Measurements from ENCODE around the gene SIGLEC5. TPM values are rescaled to one million over a fixed set of nuclear protein-coding genes. Genes with fewer than 3 reads are reported as not detected.

Gene SIGLEC5
- total RNA-seq, 1 donor from 2014 or later: not detected

DNA sequence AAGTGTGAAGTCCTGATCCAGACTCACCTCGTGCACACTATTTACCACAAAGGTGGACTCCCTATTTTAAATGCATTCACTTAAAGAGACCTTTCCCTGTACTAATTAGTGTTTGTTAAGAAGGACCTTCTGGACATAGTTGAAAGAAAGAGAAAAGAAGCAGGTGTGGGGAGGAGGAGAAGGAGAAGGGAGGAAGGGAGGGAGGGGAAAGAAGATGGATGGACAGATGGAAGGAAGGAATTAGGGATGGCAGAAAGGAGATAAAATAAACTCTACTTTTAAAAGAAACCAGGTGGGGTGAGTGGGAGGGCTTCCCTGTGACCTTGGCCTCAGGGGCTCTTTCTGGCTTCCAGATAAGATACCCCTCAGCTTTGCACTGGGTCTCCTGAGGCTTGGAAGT is 37.7 kb downstream of the SIGLEC5 start:
- no peak overlapping the region for H3K4me2 ChIP-seq (ENCODE audit: low read length)
- peaks cover 18% of the 10 kb centered on the region for H3K36me3 Mint-ChIP-seq (ENCODE audit: low read depth, unreplicated experiment)
- no peak for DNase-seq (ENCODE audit: low read depth)
- no peaks in the 10 kb centered on the region for H3K79me2 ChIP-seq (ENCODE audit: insufficient read depth, low read length)
- H3K9me3 ChIP-seq (ENCODE audit: insufficient read depth, low read depth, low read length): peaks cover 17% of the 10 kb centered on the region
- H3K4me1 ChIP-seq (ENCODE audit: insufficient read depth, low read length): no peaks in the 10 kb centered on the region
- FAIRE-seq: no peak
- H3K4me3 Mint-ChIP-seq (ENCODE audit: unreplicated experiment): peak overlapping the region; percentile 6
- no peak overlapping the region for H2AFZ ChIP-seq (ENCODE audit: low read depth, low read length)
- H3K27ac Mint-ChIP-seq (ENCODE audit: unreplicated experiment): no peak overlapping the region
- H3K4me1 Mint-ChIP-seq (ENCODE audit: low read depth, unreplicated experiment): peaks cover 4% of the 10 kb centered on the region
- H4K20me1 ChIP-seq (ENCODE audit: insufficient read depth, low read length): no peaks in the 10 kb centered on the region
- no peak overlapping the region for H3K9ac ChIP-seq (ENCODE audit: low read length)
- H3K36me3 ChIP-seq (ENCODE audit: insufficient read depth, low read length): peaks cover 7% of the 10 kb centered on the region
- TF ChIP-seq EZH2 (IDR thresholded peaks at IDR 0.05; ENCODE audit: insufficient read depth, low read length): no peak
- TF ChIP-seq, protein P1, sequence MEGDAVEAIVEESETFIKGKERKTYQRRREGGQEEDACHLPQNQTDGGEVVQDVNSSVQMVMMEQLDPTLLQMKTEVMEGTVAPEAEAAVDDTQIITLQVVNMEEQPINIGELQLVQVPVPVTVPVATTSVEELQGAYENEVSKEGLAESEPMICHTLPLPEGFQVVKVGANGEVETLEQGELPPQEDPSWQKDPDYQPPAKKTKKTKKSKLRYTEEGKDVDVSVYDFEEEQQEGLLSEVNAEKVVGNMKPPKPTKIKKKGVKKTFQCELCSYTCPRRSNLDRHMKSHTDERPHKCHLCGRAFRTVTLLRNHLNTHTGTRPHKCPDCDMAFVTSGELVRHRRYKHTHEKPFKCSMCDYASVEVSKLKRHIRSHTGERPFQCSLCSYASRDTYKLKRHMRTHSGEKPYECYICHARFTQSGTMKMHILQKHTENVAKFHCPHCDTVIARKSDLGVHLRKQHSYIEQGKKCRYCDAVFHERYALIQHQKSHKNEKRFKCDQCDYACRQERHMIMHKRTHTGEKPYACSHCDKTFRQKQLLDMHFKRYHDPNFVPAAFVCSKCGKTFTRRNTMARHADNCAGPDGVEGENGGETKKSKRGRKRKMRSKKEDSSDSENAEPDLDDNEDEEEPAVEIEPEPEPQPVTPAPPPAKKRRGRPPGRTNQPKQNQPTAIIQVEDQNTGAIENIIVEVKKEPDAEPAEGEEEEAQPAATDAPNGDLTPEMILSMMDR (IDR thresholded peaks at IDR 0.05; ENCODE audit: insufficient read depth, low read depth, low read length): no peak
- no peaks in the 10 kb centered on the region for H3K27me3 ChIP-seq (ENCODE audit: insufficient read depth, low read length)
- peaks cover 19% of the 10 kb centered on the region for H3K9me3 Mint-ChIP-seq (ENCODE audit: unreplicated experiment)
- no peak overlapping the region for H3K4me3 ChIP-seq (ENCODE audit: insufficient read depth, low read depth, low read length)
- H3K27me3 Mint-ChIP-seq (ENCODE audit: low read depth, unreplicated experiment): peaks cover 4% of the 10 kb centered on the region
- no peak overlapping the region for H3K27ac ChIP-seq (ENCODE audit: low read depth, low read length)

DNA sequence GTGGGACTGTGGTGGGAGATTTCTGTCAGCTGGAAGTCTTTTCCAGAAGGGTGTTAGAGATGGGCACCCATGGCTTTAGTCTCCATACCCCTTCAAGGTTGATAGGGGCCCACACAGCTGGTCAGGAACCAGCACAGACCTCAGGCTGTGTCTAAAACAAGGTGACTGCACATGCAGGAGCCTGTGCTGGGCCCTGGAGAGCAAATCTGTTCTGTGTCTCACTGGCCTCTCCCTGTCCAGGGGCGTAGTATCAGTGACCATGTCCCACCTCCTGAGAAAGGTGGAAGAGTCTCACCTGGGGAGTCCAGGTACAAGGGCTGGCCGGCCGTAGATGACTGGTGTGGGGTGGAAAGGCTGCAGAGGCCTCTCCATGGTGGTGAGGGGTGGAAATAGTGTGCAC is 39.8 kb downstream of the SIGLEC5 start:
- Histone ChIP-seq H3K36me3 (ENCODE audit: insufficient read depth, low read length) (peaks cover 23% of the 10 kb centered on the region), H2AFZ (ENCODE audit: low read depth, low read length) (no peak overlapping the region), H3K4me2 (ENCODE audit: low read length) (no peak overlapping the region), H3K27me3 (ENCODE audit: insufficient read depth, low read length) (no peaks in the 10 kb centered on the region), H3K4me3 (ENCODE audit: insufficient read depth, low read depth, low read length) (no peak overlapping the region), H3K9me3 (ENCODE audit: insufficient read depth, low read depth, low read length) (peaks cover 36% of the 10 kb centered on the region), H3K27ac (ENCODE audit: low read depth, low read length) (no peak overlapping the region), H3K79me2 (ENCODE audit: insufficient read depth, low read length) (no peaks in the 10 kb centered on the region), H3K9ac (ENCODE audit: low read length) (no peak overlapping the region), H4K20me1 (ENCODE audit: insufficient read depth, low read length) (no peaks in the 10 kb centered on the region), H3K4me1 (ENCODE audit: insufficient read depth, low read length) (no peaks in the 10 kb centered on the region)
- no peak overlapping the region for H3K4me3 Mint-ChIP-seq (ENCODE audit: unreplicated experiment)
- FAIRE-seq (no peak), DNase-seq (ENCODE audit: low read depth) (no peak)
- peaks cover 23% of the 10 kb centered on the region for H3K9me3 Mint-ChIP-seq (ENCODE audit: unreplicated experiment)
- no peak for TF ChIP-seq EZH2 (IDR thresholded peaks at IDR 0.05; ENCODE audit: insufficient read depth, low read length)
- TF ChIP-seq, protein P1 (IDR thresholded peaks at IDR 0.05; ENCODE audit: insufficient read depth, low read depth, low read length): no peak
- H3K4me1 Mint-ChIP-seq (ENCODE audit: low read depth, unreplicated experiment): peaks cover 4% of the 10 kb centered on the region
- no peaks in the 10 kb centered on the region for H3K27me3 Mint-ChIP-seq (ENCODE audit: low read depth, unreplicated experiment)
- H3K27ac Mint-ChIP-seq (ENCODE audit: unreplicated experiment): no peak overlapping the region
- H3K36me3 Mint-ChIP-seq (ENCODE audit: low read depth, unreplicated experiment): peaks cover 36% of the 10 kb centered on the region

DNA sequence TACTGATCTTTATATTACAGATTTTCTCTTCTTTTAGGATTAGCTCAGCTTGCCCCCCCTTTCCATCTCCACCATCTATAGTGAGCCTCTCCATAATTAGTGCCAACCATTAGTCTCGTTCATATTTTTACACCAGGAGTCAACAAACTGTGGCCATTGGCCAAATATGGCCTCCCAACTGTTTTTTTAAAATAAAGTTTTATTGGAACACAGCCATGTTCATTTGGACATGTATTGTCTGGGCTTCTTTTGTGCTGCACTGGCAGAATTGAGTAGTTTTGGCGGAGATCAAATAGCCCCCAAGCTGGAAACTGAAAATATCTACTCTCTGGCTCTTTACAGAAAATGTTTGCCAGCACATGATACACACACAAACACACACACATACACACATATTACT is 40.7 kb downstream of the SIGLEC5 start:
- no peaks in the 10 kb centered on the region for H3K27me3 ChIP-seq (ENCODE audit: insufficient read depth, low read length)
- peaks cover 4% of the 10 kb centered on the region for H3K4me1 Mint-ChIP-seq (ENCODE audit: low read depth, unreplicated experiment)
- FAIRE-seq: no peak
- no peak overlapping the region for H3K4me2 ChIP-seq (ENCODE audit: low read length)
- no peak overlapping the region for H3K4me3 ChIP-seq (ENCODE audit: insufficient read depth, low read depth, low read length)
- H3K9ac ChIP-seq (ENCODE audit: low read length): no peak overlapping the region
- H3K36me3 Mint-ChIP-seq (ENCODE audit: low read depth, unreplicated experiment): peaks cover 43% of the 10 kb centered on the region
- no peaks in the 10 kb centered on the region for H3K27me3 Mint-ChIP-seq (ENCODE audit: low read depth, unreplicated experiment)
- H3K79me2 ChIP-seq (ENCODE audit: insufficient read depth, low read length): no peaks in the 10 kb centered on the region
- no peak for TF ChIP-seq EZH2 (IDR thresholded peaks at IDR 0.05; ENCODE audit: insufficient read depth, low read length)
- TF ChIP-seq, protein P1 (IDR thresholded peaks at IDR 0.05; ENCODE audit: insufficient read depth, low read depth, low read length): no peak
- no peaks in the 10 kb centered on the region for H4K20me1 ChIP-seq (ENCODE audit: insufficient read depth, low read length)
- DNase-seq (ENCODE audit: low read depth): no peak
- H3K4me3 Mint-ChIP-seq (ENCODE audit: unreplicated experiment): no peak overlapping the region
- H3K27ac ChIP-seq (ENCODE audit: low read depth, low read length): no peak overlapping the region
- H3K27ac Mint-ChIP-seq (ENCODE audit: unreplicated experiment): no peak overlapping the region
- no peak overlapping the region for H2AFZ ChIP-seq (ENCODE audit: low read depth, low read length)
- H3K9me3 ChIP-seq (ENCODE audit: insufficient read depth, low read depth, low read length): peaks cover 36% of the 10 kb centered on the region
- H3K9me3 Mint-ChIP-seq (ENCODE audit: unreplicated experiment): peaks cover 27% of the 10 kb centered on the region
- no peaks in the 10 kb centered on the region for H3K4me1 ChIP-seq (ENCODE audit: insufficient read depth, low read length)
- peaks cover 23% of the 10 kb centered on the region for H3K36me3 ChIP-seq (ENCODE audit: insufficient read depth, low read length)
